Measurements from ENCODE around the gene HGF.
"Not testable (repeated sequence)": the region's sequence is repeated elsewhere in the genome, so short reads cannot be mapped to it uniquely, and the experiment has no call there.

The HGF gene

GRCh38 chr7:81769891-81770727 lies at the start of gene HGF:
HGF (minus strand) TSS chr7:81770047; CDS start chr7:81769971, 76 bp downstream.
- DNase-seq: no peak

GRCh38 chr7:81816312-81816711 lies 46.5 kb upstream of the HGF start:
- DNase-seq: no peak

- peak; percentile 67 for DNase-seq
These were observed 43.1 kb upstream of the HGF start for GRCh38 chr7:81812866-81813476.

GRCh38 chr7:81811956-81812865 lies 42.4 kb upstream of the HGF start:
- no peak for DNase-seq

GRCh38 chr7:81810476-81811155 lies 40.8 kb upstream of the HGF start:
- DNase-seq: no peak

GRCh38 chr7:81808310-81808709 lies 38.5 kb upstream of the HGF start:
- DNase-seq: not testable (repeated sequence)

- DNase-seq: peak; percentile 32
These were observed 33.4 kb upstream of the HGF start for GRCh38 chr7:81803267-81803666.

- DNase-seq: peak; percentile 6
These were observed 32.4 kb upstream of the HGF start for GRCh38 chr7:81802251-81802650.

- no peak for DNase-seq
These were observed 31.7 kb upstream of the HGF start for GRCh38 chr7:81801532-81801931.

- DNase-seq: no peak
These were observed 22.0 kb upstream of the HGF start for GRCh38 chr7:81791568-81792518.

GRCh38 chr7:81790686-81791085 lies 20.8 kb upstream of the HGF start:
- no peak for DNase-seq

- no peak for DNase-seq
These were observed 20.3 kb upstream of the HGF start for GRCh38 chr7:81790120-81790500.

GRCh38 chr7:81789406-81790119 lies 19.7 kb upstream of the HGF start:
- no peak for DNase-seq

GRCh38 chr7:81788246-81788645 lies 18.4 kb upstream of the HGF start:
- no peak for DNase-seq

GRCh38 chr7:81783818-81784217 lies 14.0 kb upstream of the HGF start:
- no peak for DNase-seq

GRCh38 chr7:81780914-81781693 lies 11.3 kb upstream of the HGF start:
- no peak for DNase-seq

GRCh38 chr7:81779706-81780105 lies 9.9 kb upstream of the HGF start:
- no peak for DNase-seq

GRCh38 chr7:81777697-81778096 lies 7.8 kb upstream of the HGF start:
- DNase-seq: no peak

- DNase-seq: peak; percentile 5
These were observed 7.2 kb upstream of the HGF start for GRCh38 chr7:81776948-81777630.

GRCh38 chr7:81776161-81776560 lies 6.3 kb upstream of the HGF start:
- no peak for DNase-seq

All from NCI-H2171 treated with DMSO at 0.1 percent for 48 hours (cell line).